Measurements from ENCODE around the gene NFKBIL1. TPM values are rescaled to one million over a fixed set of nuclear protein-coding genes. Genes with fewer than 3 reads are reported as not detected.
A peak's percentile ranks its signal among the peaks of the same experiment; 100 is the strongest.

Gene NFKBIL1
- total and polyA plus RNA-seq, 9 of the 15 experiments (the other 6 are each of a cell fraction or from before 2014, with no cell fraction given) = 0.49 to 33.1 (median 7.6) TPM

- TF ChIP-seq PTTG1 (tag; IDR thresholded peaks at IDR 0.05; ENCODE audit: low read depth) (no peak), ZC3H11A (IDR thresholded peaks at IDR 0.05; ENCODE audit: low read depth, low read length) (peak; percentile 92; the same call in 1 of the 2 replicates), MAFF (IDR thresholded peaks at IDR 0.05; ENCODE audit: low read length) (peak; percentile 1; the same call in 1 of the 2 replicates), TAF7 (tag; IDR thresholded peaks at IDR 0.05) (peak; percentile 77), IRF1 (CRISPR knock-in tag; IDR thresholded peaks at IDR 0.05; ENCODE audit: borderline replicate concordance) (no peak), HDAC2 (IDR thresholded peaks at IDR 0.05) (peak; percentile 87), ELF2 (CRISPR knock-in tag; IDR thresholded peaks at IDR 0.05) (peak; percentile 42; the same call in 1 of the 2 replicates), ZNF175 (CRISPR knock-in tag; IDR thresholded peaks at IDR 0.05; ENCODE audit: low read depth) (0 out of 2 replicates have a peak, but pooled peaks have one; percentile 20), POLR2H (tag; IDR thresholded peaks at IDR 0.05; ENCODE audit: low read depth) (no peak), TRIM24 (IDR thresholded peaks at IDR 0.05) (peak in 1 of 2 experiments; percentile 99; a peak in 2 of 4 replicates), YBX1 (IDR thresholded peaks at IDR 0.05) (peak; percentile 93; the same call in 1 of the 2 replicates)
Observed at GRCh38 chr6:31546958-31547726, at the start of gene NFKBIL1 (continued).
